CD4-positive, alpha-beta memory T cell (primary cell): Measurements from ENCODE around the gene ERP44. TPM values are rescaled to one million over a fixed set of nuclear protein-coding genes. Genes with fewer than 3 reads are reported as not detected.
"Not testable (repeated sequence)": the region's sequence is repeated elsewhere in the genome, so short reads cannot be mapped to it uniquely, and the experiment has no call there.

Experiments used
- CTCF ChIA-PET: fragments of 350-600 bp; sonication (Branson Sonifier 250); formaldehyde crosslinking; loops from one replicate; lab custom pipeline; 2021; ENCODE audit warnings: inconsistent platforms; ENCODE audit not compliant: partially characterized antibody; lab: Charles Lee
- POLR2A ChIA-PET: fragments of 350-600 bp; sonication (Branson Sonifier 250); formaldehyde crosslinking; loops from one replicate; lab custom pipeline; 2021; ENCODE audit not compliant: partially characterized antibody; lab: Charles Lee
- DNase-seq, 5 donors: peaks; one replicate each; pipeline versions ENCODE4 v3.0.0 to v3.0.0-alpha.2; 2020 to 2022; ENCODE audit warnings: mixed read lengths in 1 of 5
- H3K27ac ChIP-seq: one replicate; pipeline ENCODE4 v1.7.0; 2013; ENCODE audit warnings: low read depth, low read length
- H3K27me3 ChIP-seq: 2 replicates; pipeline ENCODE4 v1.7.0; 2013; ENCODE audit warnings: mild to moderate bottlenecking, low read length, moderate library complexity; ENCODE audit not compliant: insufficient read depth
- H3K36me3 ChIP-seq: 2 replicates; pipeline ENCODE4 v1.7.0; 2013; ENCODE audit warnings: mild to moderate bottlenecking, low read length, moderate library complexity; ENCODE audit not compliant: insufficient read depth
- H3K4me1 ChIP-seq: 2 replicates; pipeline ENCODE4 v1.7.0; 2013; ENCODE audit warnings: mild to moderate bottlenecking, low read length, moderate library complexity; ENCODE audit not compliant: insufficient read depth
- H3K4me3 ChIP-seq, 2 donors: one replicate each; pipeline ENCODE4 v1.7.0; 2013; ENCODE audit warnings: low read length in 2 of 2, mild to moderate bottlenecking in 1 of 2
- H3K9me3 ChIP-seq, 2 donors: one replicate each; pipeline ENCODE4 v1.7.0; 2013; ENCODE audit warnings: low read length in 2 of 2, control low read depth in 1 of 2; ENCODE audit not compliant: control insufficient read depth in 1 of 2
- H3K27ac Mint-ChIP-seq, 7 donors: one replicate each; pipeline ENCODE4 v1.8.0; 2020 to 2021; ENCODE audit warnings: mixed read lengths in 7 of 7, mild to moderate bottlenecking in 6 of 7, inconsistent platforms in 3 of 7, moderate library complexity in 3 of 7
- H3K27me3 Mint-ChIP-seq, 2 donors: one replicate each; pipeline ENCODE4 v1.8.0; 2020 to 2021; ENCODE audit warnings: mixed read lengths in 2 of 2
- H3K36me3 Mint-ChIP-seq, 2 donors: one replicate each; pipeline ENCODE4 v1.8.0; 2020 to 2021; ENCODE audit warnings: mixed read lengths in 2 of 2, inconsistent platforms in 1 of 2, mild to moderate bottlenecking in 1 of 2
- H3K4me1 Mint-ChIP-seq, 4 donors: one replicate each; pipeline ENCODE4 v1.8.0; 2020 to 2021; ENCODE audit warnings: mixed read lengths in 4 of 4, mild to moderate bottlenecking in 1 of 4
- H3K4me3 Mint-ChIP-seq, 8 donors: one replicate each; pipeline ENCODE4 v1.8.0; 2020 to 2021; ENCODE audit warnings: mixed read lengths in 8 of 8, mild to moderate bottlenecking in 7 of 8, moderate library complexity in 6 of 8, inconsistent platforms in 3 of 8
- H3K9me3 Mint-ChIP-seq, 8 donors: one replicate each; pipeline ENCODE4 v1.8.0; 2020 to 2021; ENCODE audit warnings: mixed read lengths in 8 of 8, mild to moderate bottlenecking in 5 of 8, inconsistent platforms in 3 of 8, moderate library complexity in 1 of 8
- intact Hi-C: fragments of 100-400 bp; cut with micrococcal nuclease; formaldehyde crosslinking; loops from one replicate; pipeline ENCODE4 v1.15.1; 2023
- polyA plus RNA-seq, 2 donors: library from polyadenylated mRNA; unstranded; fragments of 300-500 nt; fragmentation: Illumina TruSeq; gene quantifications; one replicate each; pipeline ENCODE4 v1.2.3, GENCODE V29; 2021
- total RNA-seq, 2 experiments: library from RNA; stranded (reverse); gene quantifications; one replicate each; pipeline ENCODE4 v1.2.3, GENCODE V29; 2021

Gene ERP44
- total RNA-seq (10 to 100 TPM; 16.5 to 17.0 TPM), polyA plus RNA-seq (10 to 100 TPM; 35.6 to 44.7 TPM)

DNA sequence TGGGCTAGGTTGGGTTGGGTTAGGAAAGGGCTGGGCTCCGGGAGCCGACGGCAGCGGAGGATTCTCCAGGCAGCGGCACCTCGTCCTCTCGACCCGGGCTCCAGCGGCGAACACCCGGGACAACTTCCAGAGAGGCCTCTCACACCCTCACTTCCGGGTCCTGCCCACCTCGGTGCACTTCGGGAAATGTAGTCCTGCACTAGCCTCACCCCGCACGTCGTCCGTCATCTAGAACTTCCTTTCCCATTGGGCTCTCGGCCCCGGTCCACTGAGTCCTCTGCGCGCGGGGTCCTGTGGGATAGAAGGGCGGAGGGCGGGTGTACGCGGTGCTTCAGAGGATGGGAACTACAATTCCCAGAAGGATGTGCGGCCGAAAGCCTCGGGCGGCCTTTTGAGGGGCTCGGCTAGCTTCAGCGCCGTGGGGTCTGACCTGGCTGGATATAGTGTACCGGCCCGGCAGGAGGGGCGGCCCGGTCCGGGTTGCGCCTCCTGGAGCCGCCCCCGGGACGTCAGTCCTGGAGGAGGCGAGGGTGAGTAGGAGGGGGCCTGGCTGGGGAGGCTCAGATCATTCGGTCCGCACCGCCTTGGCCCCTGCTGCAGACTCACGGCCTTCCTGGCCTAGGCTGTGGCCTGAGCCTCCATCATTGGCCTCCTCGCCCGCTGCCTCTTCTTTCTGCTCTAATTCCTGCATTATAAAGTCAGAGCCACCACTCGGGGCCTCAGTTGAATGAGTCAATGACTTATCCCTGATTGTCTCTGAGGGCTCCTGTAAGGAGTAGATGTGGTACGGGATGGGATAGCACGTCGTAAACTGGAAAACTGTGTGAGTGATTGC, at the start of gene ERP44, which contains the start of gene INVS:
ERP44 (minus strand) TSS at position 114 of the 835 bp plus-strand sequence. CDS start 160 bp downstream, outside the sequence.
INVS (plus strand) TSS at position 357 of the 835 bp plus-strand sequence. CDS start 5,279 bp downstream, outside the sequence.
- no peaks in the 10 kb centered on the region for H3K36me3 ChIP-seq
- H3K27ac Mint-ChIP-seq = peak within 1 kb of the TSS; percentile 91 to 99 (median 98)
- CTCF ChIA-PET = interaction anchor here (0.6 to 1.5 kb wide), 2 partner anchors 116 kb away, joined by 3 to 4 read pairs; no protein-coding TSS in a partner anchor
- H3K27me3 Mint-ChIP-seq = no peaks in the 10 kb centered on the region
- peaks cover 26% of the 10 kb centered on the region for H3K4me1 ChIP-seq
- peak; percentile 96 to 99 (median 96) for DNase-seq
- peak within 1 kb of the TSS; percentile 80 for H3K27ac ChIP-seq
- intact Hi-C loops = loop anchor here (1.0 to 10.0 kb wide), 9 partner anchors 192 to 1433 kb away; partner anchors contain the start of genes ALG2, MRPL50, MSANTD3 and RNF20
- no peaks in the 10 kb centered on the region for H3K9me3 ChIP-seq
- POLR2A ChIA-PET = interaction anchor here (0.9 to 1.3 kb wide), 5 partner anchors 9 to 254 kb away, joined by 3 to 4 read pairs (median 3); partner anchors contain the start of gene TEX10
- no peaks in the 10 kb centered on the region for H3K27me3 ChIP-seq
- H3K4me3 ChIP-seq = peak within 1 kb of the TSS; percentile 85 to 89
- H3K9me3 Mint-ChIP-seq = no peaks in the 10 kb centered on the region
- H3K4me3 Mint-ChIP-seq = peak within 1 kb of the TSS; percentile 94 to 100 (median 100)
- H3K4me1 Mint-ChIP-seq = peaks cover 21 to 56% (median 36%) of the 10 kb centered on the region in 4 donors
- peaks cover 0 to 14% of the 10 kb centered on the region in 2 donors for H3K36me3 Mint-ChIP-seq

DNA sequence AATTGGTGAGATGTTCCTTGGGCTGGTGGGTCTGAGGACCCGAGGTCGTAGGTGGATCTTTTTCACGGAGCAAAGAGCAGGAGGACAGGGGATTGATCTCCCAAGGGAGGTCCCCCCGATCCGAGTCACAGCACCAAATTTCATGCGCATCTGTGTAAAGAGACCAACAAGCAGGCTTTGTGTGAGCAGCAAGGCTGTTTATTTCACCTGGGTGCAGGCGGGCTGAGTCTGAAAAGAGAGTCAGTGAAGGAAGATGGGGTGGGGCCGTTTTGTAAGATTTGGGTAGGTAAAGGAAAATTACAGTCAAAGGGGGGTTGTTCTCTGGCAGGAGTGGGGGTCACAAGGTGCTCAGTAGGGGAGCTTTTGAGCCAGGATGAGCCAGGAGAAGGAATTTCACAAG, 47.2 kb upstream of the ERP44 start:
- H3K36me3 Mint-ChIP-seq = peaks cover 0 to 13% of the 10 kb centered on the region in 2 donors
- H3K4me1 Mint-ChIP-seq, DNase-seq, H3K36me3 ChIP-seq, H3K27me3 Mint-ChIP-seq, intact Hi-C loops, CTCF ChIA-PET, H3K4me3 Mint-ChIP-seq, POLR2A ChIA-PET, H3K4me1 ChIP-seq, H3K27ac ChIP-seq, H3K27me3 ChIP-seq, H3K9me3 ChIP-seq, H3K9me3 Mint-ChIP-seq, H3K4me3 ChIP-seq, H3K27ac Mint-ChIP-seq: not testable (repeated sequence)

GRCh38 chr9:100145167-100145934, 46.6 kb upstream of the ERP44 start:
- H3K4me3 Mint-ChIP-seq, H3K36me3 ChIP-seq, H3K9me3 ChIP-seq, H3K4me1 Mint-ChIP-seq, H3K27me3 ChIP-seq, H3K4me1 ChIP-seq, POLR2A ChIA-PET, CTCF ChIA-PET, DNase-seq, H3K36me3 Mint-ChIP-seq, H3K9me3 Mint-ChIP-seq, H3K27ac ChIP-seq, intact Hi-C loops, H3K4me3 ChIP-seq, H3K27me3 Mint-ChIP-seq: not testable (repeated sequence)
- H3K27ac Mint-ChIP-seq = peak overlapping the region in 1 of 7 donors; percentile 55

- H3K4me3 Mint-ChIP-seq, H3K4me1 Mint-ChIP-seq, H3K27ac ChIP-seq, CTCF ChIA-PET, H3K4me1 ChIP-seq, DNase-seq, H3K9me3 ChIP-seq, H3K9me3 Mint-ChIP-seq, H3K27me3 ChIP-seq, H3K36me3 ChIP-seq, H3K27me3 Mint-ChIP-seq, H3K36me3 Mint-ChIP-seq, H3K27ac Mint-ChIP-seq, intact Hi-C loops, POLR2A ChIA-PET, H3K4me3 ChIP-seq: not testable (repeated sequence)
Observed at GRCh38 chr9:100141862-100142261, 43.1 kb upstream of the ERP44 start.

DNA sequence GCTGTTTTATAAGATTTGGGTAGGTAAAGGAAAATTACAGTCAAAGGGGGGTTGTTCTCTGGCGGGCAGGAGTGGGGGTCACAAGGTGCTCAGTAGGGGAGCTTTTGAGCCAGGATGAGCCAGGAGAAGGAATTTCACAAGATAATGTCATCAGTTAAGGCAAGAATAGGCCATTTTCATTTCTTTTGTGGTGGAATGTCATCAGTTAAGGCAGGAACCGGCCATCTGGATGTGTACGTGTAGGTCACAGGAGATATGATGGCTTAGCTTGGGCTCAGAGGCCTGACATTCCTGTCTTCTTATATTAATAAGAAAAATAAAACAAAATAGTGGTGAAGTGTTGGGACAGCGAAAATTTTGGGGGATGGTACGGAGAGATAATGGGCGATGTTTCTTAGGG, 41.5 kb upstream of the ERP44 start:
- DNase-seq, H3K4me3 ChIP-seq, H3K4me3 Mint-ChIP-seq, H3K9me3 Mint-ChIP-seq, CTCF ChIA-PET, H3K36me3 Mint-ChIP-seq, H3K4me1 Mint-ChIP-seq, H3K36me3 ChIP-seq, H3K27ac ChIP-seq, POLR2A ChIA-PET, H3K9me3 ChIP-seq, H3K27me3 ChIP-seq, H3K4me1 ChIP-seq, H3K27me3 Mint-ChIP-seq, intact Hi-C loops: not testable (repeated sequence)
- peak overlapping the region in 1 of 7 donors; percentile 64 for H3K27ac Mint-ChIP-seq

DNA sequence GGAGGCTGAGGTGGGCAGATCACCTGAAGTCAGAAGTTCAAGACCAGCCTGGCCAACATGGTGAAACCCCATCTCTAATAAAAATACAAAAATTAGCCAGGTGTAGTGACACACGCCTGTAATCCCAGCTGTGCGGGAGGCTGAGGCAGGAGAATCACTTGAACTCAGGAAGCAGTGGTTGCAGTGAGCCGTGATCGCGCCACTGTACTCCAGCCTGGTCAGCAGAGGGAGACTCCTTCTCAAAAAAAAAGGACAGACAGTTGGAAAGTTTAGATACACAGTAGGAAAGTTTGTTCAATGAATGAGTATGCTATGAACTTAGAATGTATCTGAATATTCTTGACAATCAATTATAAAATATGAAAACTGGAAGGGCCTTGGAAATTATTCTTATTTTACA, 38.0 kb upstream of the ERP44 start:
- H3K4me3 ChIP-seq, H3K4me1 ChIP-seq, intact Hi-C loops, H3K4me3 Mint-ChIP-seq, H3K27ac ChIP-seq, DNase-seq, H3K36me3 ChIP-seq, H3K27me3 ChIP-seq, H3K9me3 ChIP-seq, H3K4me1 Mint-ChIP-seq, H3K27me3 Mint-ChIP-seq, H3K9me3 Mint-ChIP-seq, CTCF ChIA-PET, POLR2A ChIA-PET: not testable (repeated sequence)
- H3K27ac Mint-ChIP-seq = peak overlapping the region in 1 of 7 donors; percentile 8
- H3K36me3 Mint-ChIP-seq = peaks cover 16 to 30% of the 10 kb centered on the region in 2 donors

GRCh38 chr9:100134731-100135130, 35.9 kb upstream of the ERP44 start:
- Histone ChIP-seq H3K4me3 (no peak overlapping the region), H3K9me3 (no peaks in the 10 kb centered on the region), H3K36me3 (no peaks in the 10 kb centered on the region), H3K4me1 (no peaks in the 10 kb centered on the region), H3K27ac (no peak overlapping the region), H3K27me3 (no peaks in the 10 kb centered on the region)
- ChIA-PET CTCF (no interaction called here), POLR2A (no interaction called here)
- DNase-seq = no peak
- Mint-ChIP-seq H3K4me1 (peaks cover 0 to 2% (median 0%) of the 10 kb centered on the region in 4 donors), H3K4me3 (peak overlapping the region in 1 of 8 donors; percentile 27), H3K27me3 (no peaks in the 10 kb centered on the region), H3K36me3 (peaks cover 27 to 39% of the 10 kb centered on the region in 2 donors), H3K9me3 (no peaks in the 10 kb centered on the region), H3K27ac (no peak overlapping the region)
- intact Hi-C loops = no loop called here
